H1 (cell line): ENCODE measurements around the gene GRID1. TPM values are rescaled to one million over a fixed set of nuclear protein-coding genes. Genes with fewer than 3 reads are reported as not detected.

Source experiments
- CTCF ChIA-PET: fragments of 300-600 bp; sonication (Branson Sonifier 250); formaldehyde crosslinking; loops from one replicate; lab custom pipeline; 2021; ENCODE audit not compliant: partially characterized antibody; lab: Charles Lee
- POLR2A ChIA-PET: fragments of 300-600 bp; sonication (Branson Sonifier 250); formaldehyde crosslinking; loops from one replicate; lab custom pipeline; 2021; ENCODE audit warnings: inconsistent platforms; ENCODE audit not compliant: partially characterized antibody; lab: Charles Lee
- DNase-seq, 2 experiments: peaks; one replicate each; pipeline versions ENCODE4 v3.0.0 to v3.0.0-alpha.2; 2010 to 2022; ENCODE audit warnings: low spot score in 2 of 2, low read depth in 1 of 2, mixed read lengths in 1 of 2
- FAIRE-seq: peaks from 2 replicates; lab custom pipeline; 2011; peaks lifted over from hg19 to GRCh38; lab: Jason Lieb, UNC
- H2AFZ ChIP-seq: 2 replicates; pipeline ENCODE4 v1.8.1; 2012; ENCODE audit warnings: low read length, inconsistent platforms
- H2AK5ac ChIP-seq: 2 replicates; pipeline ENCODE4 v1.6.1; 2013; ENCODE audit warnings: low read depth, low read length
- H2BK120ac ChIP-seq: replicated peaks from 2 replicates; pipeline ENCODE3; 2013; ENCODE audit warnings: low read depth, low read length, inconsistent platforms
- H2BK12ac ChIP-seq: 2 replicates; pipeline ENCODE4 v1.6.1; 2013; ENCODE audit warnings: low read depth, low read length
- H2BK15ac ChIP-seq: 2 replicates; pipeline ENCODE4 v1.6.1; 2013; ENCODE audit warnings: low read length
- H2BK20ac ChIP-seq: 2 replicates; pipeline ENCODE4 v1.6.1; 2013; ENCODE audit warnings: low read length
- H2BK5ac ChIP-seq: 2 replicates; pipeline ENCODE4 v1.6.1; 2013; ENCODE audit warnings: low read depth, low read length
- H3K14ac ChIP-seq: 2 replicates; pipeline ENCODE4 v1.6.1; 2013; ENCODE audit warnings: inconsistent platforms; ENCODE audit not compliant: insufficient read length
- H3K18ac ChIP-seq: 2 replicates; pipeline ENCODE4 v1.6.1; 2013; ENCODE audit warnings: low read length; ENCODE audit errors: extremely low read depth
- H3K23ac ChIP-seq: 2 replicates; pipeline ENCODE4 v1.6.1; 2013; ENCODE audit warnings: inconsistent platforms; ENCODE audit not compliant: insufficient read length
- H3K23me2 ChIP-seq: 2 replicates; pipeline ENCODE4 v1.6.1; 2013; ENCODE audit warnings: low read depth, low read length
- H3K27ac ChIP-seq: 2 replicates; pipeline ENCODE4 v1.6.1; 2011; ENCODE audit warnings: low read depth, low read length, inconsistent platforms
- H3K27me3 ChIP-seq, 4 experiments: replicated peaks in 1 of 4; 1 replicate in 1 of 4; 2 replicates in 3 of 4; pipeline versions ENCODE4 v1.6.1 to v1.8.1; 2011 to 2013; ENCODE audit warnings: low read length in 3 of 4, mild to moderate bottlenecking in 3 of 4, inconsistent platforms in 2 of 4, mixed read lengths in 2 of 4, moderate library complexity in 1 of 4; ENCODE audit not compliant: control insufficient read depth in 3 of 4, insufficient read depth in 3 of 4; ENCODE audit errors: extremely low read depth in 1 of 4
- H3K36me3 ChIP-seq, 4 experiments: 2 replicates each; pipeline versions ENCODE4 v1.6.1 to v1.8.1; 2011 to 2013; ENCODE audit warnings: mild to moderate bottlenecking in 4 of 4, low read length in 3 of 4, moderate library complexity in 2 of 4, control low read depth in 1 of 4, inconsistent platforms in 1 of 4; ENCODE audit not compliant: insufficient read depth in 4 of 4, control insufficient read depth in 2 of 4
- H3K4ac ChIP-seq: replicated peaks from 2 replicates; pipeline ENCODE3; 2013; ENCODE audit warnings: low read length, low read depth, mixed read lengths, inconsistent platforms; ENCODE audit not compliant: insufficient read length
- H3K4me1 ChIP-seq, 4 experiments: replicated peaks in 1 of 4; 1 replicate in 1 of 4; 2 replicates in 3 of 4; pipeline versions ENCODE4 v1.6.1 to v1.8.1; 2011 to 2013; ENCODE audit warnings: low read length in 3 of 4, inconsistent platforms in 2 of 4, mixed read lengths in 1 of 4; ENCODE audit not compliant: insufficient read depth in 4 of 4, control insufficient read depth in 3 of 4
- H3K4me2 ChIP-seq, 2 experiments: 2 replicates each; pipeline versions ENCODE4 v1.6.1 to v1.8.1; 2011 to 2013; ENCODE audit warnings: low read depth in 2 of 2, low read length in 2 of 2, control low read depth in 1 of 2, inconsistent platforms in 1 of 2, mild to moderate bottlenecking in 1 of 2; ENCODE audit not compliant: insufficient read depth in 1 of 2
- H3K4me3 ChIP-seq, 4 experiments: fragments of 200-600, 300-600 bp in 1 of 4; sonication (generic), shearing (Covaris generic), sonication (Bioruptor Twin) in 1 of 4; 2 replicates each; pipeline versions ENCODE4 v1.5.1 to v1.8.1; 2011 to 2016; ENCODE audit warnings: low read length in 4 of 4, low read depth in 3 of 4, control low read depth in 2 of 4, inconsistent platforms in 2 of 4, mild to moderate bottlenecking in 2 of 4, mixed read lengths in 1 of 4, moderate library complexity in 1 of 4; ENCODE audit not compliant: insufficient read depth in 2 of 4; ENCODE audit errors: extremely low read depth in 1 of 4
- H3K56ac ChIP-seq: replicated peaks from 2 replicates; pipeline ENCODE3; 2013; ENCODE audit warnings: low read depth, mild to moderate bottlenecking, mixed read lengths, low read length, inconsistent platforms; ENCODE audit not compliant: insufficient read length
- H3K79me1 ChIP-seq: 2 replicates; pipeline ENCODE4 v1.6.1; 2013; ENCODE audit warnings: low read depth, low read length, control low read depth
- H3K79me2 ChIP-seq, 2 experiments: 2 replicates each; pipeline versions ENCODE4 v1.6.1 to v1.8.1; 2012 to 2013; ENCODE audit warnings: low read length in 2 of 2, mild to moderate bottlenecking in 2 of 2, inconsistent platforms in 1 of 2; ENCODE audit not compliant: insufficient read depth in 2 of 2, control insufficient read depth in 1 of 2
- H3K9ac ChIP-seq, 4 experiments: replicated peaks in 1 of 4; 1 replicate in 1 of 4; 2 replicates in 3 of 4; pipeline versions ENCODE4 v1.6.1 to v1.8.1; 2011 to 2013; ENCODE audit warnings: low read depth in 3 of 4, low read length in 3 of 4, control low read depth in 2 of 4, mild to moderate bottlenecking in 2 of 4, moderate library complexity in 2 of 4, inconsistent platforms in 1 of 4; ENCODE audit errors: extremely low read depth in 1 of 4
- H3K9me3 ChIP-seq, 2 experiments: 2 replicates each; pipeline versions ENCODE4 v1.6.1 to v1.8.1; 2012 to 2013; ENCODE audit warnings: mild to moderate bottlenecking in 2 of 2, moderate library complexity in 2 of 2, control low read depth in 1 of 2, inconsistent platforms in 1 of 2, low read depth in 1 of 2, low read length in 1 of 2, mixed read lengths in 1 of 2; ENCODE audit not compliant: insufficient read depth in 2 of 2
- H4K20me1 ChIP-seq, 2 experiments: replicated peaks in 1 of 2; 2 replicates each; pipeline versions ENCODE3 to v1.8.1; 2011 to 2013; ENCODE audit warnings: inconsistent platforms in 2 of 2, low read length in 2 of 2, mild to moderate bottlenecking in 1 of 2; ENCODE audit not compliant: insufficient read depth in 2 of 2, control insufficient read depth in 1 of 2
- H4K5ac ChIP-seq: 2 replicates; pipeline ENCODE4 v1.6.1; 2013; ENCODE audit warnings: low read length, low read depth, mixed read lengths, inconsistent platforms; ENCODE audit not compliant: insufficient read length
- H4K8ac ChIP-seq: 2 replicates; pipeline ENCODE4 v1.8.0; 2013; ENCODE audit warnings: mild to moderate bottlenecking, moderate library complexity, low read length, inconsistent platforms; ENCODE audit not compliant: insufficient read depth; ENCODE audit errors: extremely low read depth
- H4K91ac ChIP-seq: replicated peaks from 2 replicates; pipeline ENCODE3; 2013; ENCODE audit warnings: low read length, mixed read lengths, inconsistent platforms; ENCODE audit not compliant: insufficient read length
- CTCF ChIP-seq, 3 experiments: IDR thresholded peaks; 1 replicate in 2 of 3; 2 replicates in 1 of 3; pipeline versions ENCODE4 v1.5.1 to v1.6.1; 2011; ENCODE audit warnings: low read length in 3 of 3, mild to moderate bottlenecking in 3 of 3, inconsistent platforms in 2 of 3, low read depth in 1 of 3, moderate library complexity in 1 of 3; ENCODE audit not compliant: insufficient read depth in 1 of 3; ENCODE audit errors: control extremely low read depth in 1 of 3
- HDAC6 ChIP-seq: IDR thresholded peaks from one replicate; pipeline ENCODE4 v1.7.1; 2012; ENCODE audit warnings: low read depth, mild to moderate bottlenecking, inconsistent platforms, low read length, moderate library complexity
- RXRA ChIP-seq: IDR thresholded peaks from 2 replicates; pipeline ENCODE4 v1.6.1; 2011; ENCODE audit warnings: low read depth, mild to moderate bottlenecking, low read length, moderate library complexity; ENCODE audit not compliant: insufficient read depth
- WGBS, 2 experiments: shearing (Covaris generic) in 1 of 2; methylation state at CpG; one replicate each; pipeline versions ENCODE4 v1.1.6 to v1.1.7; 2013 to 2015; ENCODE audit warnings: low lambda C conversion rate in 2 of 2, mixed read lengths in 2 of 2, inconsistent platforms in 1 of 2, low coverage in 1 of 2, missing lambda C conversion rate in 1 of 2; ENCODE audit not compliant: insufficient replicate concordance in 2 of 2, insufficient coverage in 1 of 2, insufficient read length in 1 of 2; ENCODE audit errors: extremely low coverage in 1 of 2, missing lambda C conversion rate in 1 of 2; 5-methylcytosine and 5-hydroxymethylcytosine counted together
- polyA plus RNA-seq, 7 experiments: library from polyadenylated mRNA; depleted of rRNA in 3 of 7; stranded (reverse) in 5 of 7; unstranded in 2 of 7; fragments of >200 nt in 5 of 7; fragments of 200-250 nt in 2 of 7; gene quantifications; 1 replicate in 5 of 7; 2 replicates in 1 of 7; 4 replicates in 1 of 7; pipeline versions ENCODE4 v1.2.1 to v1.2.3, GENCODE V29; 2011 to 2013; ENCODE audit warnings: missing spikeins in 2 of 7, mixed read lengths in 2 of 7
- total RNA-seq: library from RNA; stranded (reverse); fragmentation: NEBNext Ultra II Directional; extraction: Animal tissue kit (Norgen Biotek cat#: 25700); gene quantifications from 2 replicates; pipeline ENCODE4 v1.2.1, GENCODE V29; 2021

The GRID1 gene
- total and polyA plus RNA-seq, 2 of the 8 experiments (the other 6 are each of a cell fraction or from before 2014, with no cell fraction given) = 0.22 to 0.30 TPM

GRCh38 chr10:86193841-86194240, 172.8 kb downstream of the GRID1 start:
- no peak overlapping the region for H3K27ac ChIP-seq
- H3K4me2 ChIP-seq = no peak overlapping the region
- no peak overlapping the region for H3K4ac ChIP-seq
- H3K18ac ChIP-seq = no peak overlapping the region
- H2BK20ac ChIP-seq = no peak overlapping the region
- no peak for TF ChIP-seq RXRA
- TF ChIP-seq CTCF (IDR thresholded peaks at IDR 0.05; ENCODE audit: control extremely low read depth in 1 of 3, insufficient read depth in 1 of 3, low read depth in 1 of 3, low read length in 3 of 3) = no peak
- no peak for TF ChIP-seq HDAC6
- no peaks in the 10 kb centered on the region for H3K9me3 ChIP-seq
- ChIA-PET POLR2A (no interaction called here), CTCF (interaction anchor here (0.8 to 1.0 kb wide), 3 partner anchors 12 to 155 kb away, joined by 3 to 5 read pairs (median 3); no protein-coding TSS in a partner anchor)
- H3K14ac ChIP-seq = no peak overlapping the region
- DNase-seq (no peak), FAIRE-seq (no peak)
- no peak overlapping the region for H2BK15ac ChIP-seq
- H3K79me2 ChIP-seq = no peaks in the 10 kb centered on the region
- no peak overlapping the region for H3K9ac ChIP-seq
- H3K56ac ChIP-seq = no peak overlapping the region
- H2BK5ac ChIP-seq = no peak overlapping the region
- no peaks in the 10 kb centered on the region for H4K20me1 ChIP-seq
- no peaks in the 10 kb centered on the region; a peak in 1 of 7 replicates for H3K27me3 ChIP-seq
- no peak overlapping the region for H2AFZ ChIP-seq
- H3K23ac ChIP-seq = no peak overlapping the region
- H4K5ac ChIP-seq = no peak overlapping the region
- H2BK12ac ChIP-seq = no peak overlapping the region
- H3K23me2 ChIP-seq = peaks cover 3% of the 10 kb centered on the region; the same call in 1 of the 2 replicates
- no peaks in the 10 kb centered on the region for H3K79me1 ChIP-seq
- 97% methylated on average over 4 of the region's 4 CpGs; no CpG with 5 or more reads in 1 of the 2 experiments for WGBS, 2 experiments
- no peak overlapping the region for H4K8ac ChIP-seq
- no peak overlapping the region for H4K91ac ChIP-seq
- no peak overlapping the region for H3K4me3 ChIP-seq
- H3K36me3 ChIP-seq = no peaks in the 10 kb centered on the region
- H2AK5ac ChIP-seq = no peak overlapping the region
- H3K4me1 ChIP-seq = no peaks in the 10 kb centered on the region; a peak in 1 of 7 replicates
- no peak overlapping the region for H2BK120ac ChIP-seq
